ENCODE measurements around the gene CTSD. TPM values are rescaled to one million over a fixed set of nuclear protein-coding genes. Genes with fewer than 3 reads are reported as not detected.

Gene CTSD
- total and polyA plus RNA-seq, 2 of the 8 experiments (the other 6 are each of a cell fraction or from before 2014, with no cell fraction given), result 169 to 173 TPM

DNA sequence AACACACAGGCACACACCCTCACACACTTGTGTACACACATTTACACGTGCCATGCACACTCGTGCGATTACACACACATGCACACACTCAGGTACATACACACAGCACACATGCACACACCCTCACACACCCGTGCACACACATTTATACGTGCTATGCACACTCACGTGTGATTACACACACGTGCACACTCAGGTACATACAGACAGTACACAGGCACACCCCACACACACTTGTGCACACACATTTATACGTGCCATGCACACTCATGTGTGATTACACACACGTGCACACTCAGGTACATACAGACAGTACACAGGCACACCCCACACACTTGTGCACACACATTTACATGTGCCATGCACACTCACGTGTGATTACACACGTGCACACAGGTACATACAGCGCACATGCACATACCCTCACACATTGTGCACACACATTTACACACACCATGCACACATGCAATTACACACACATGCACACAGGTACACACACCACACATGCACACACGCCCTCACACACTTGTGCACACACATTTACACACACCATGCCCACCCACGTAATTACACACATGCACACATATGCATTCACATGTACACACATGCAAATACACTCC lies 17.9 kb downstream of the CTSD start (continued):
- TF ChIP-seq, protein P1, sequence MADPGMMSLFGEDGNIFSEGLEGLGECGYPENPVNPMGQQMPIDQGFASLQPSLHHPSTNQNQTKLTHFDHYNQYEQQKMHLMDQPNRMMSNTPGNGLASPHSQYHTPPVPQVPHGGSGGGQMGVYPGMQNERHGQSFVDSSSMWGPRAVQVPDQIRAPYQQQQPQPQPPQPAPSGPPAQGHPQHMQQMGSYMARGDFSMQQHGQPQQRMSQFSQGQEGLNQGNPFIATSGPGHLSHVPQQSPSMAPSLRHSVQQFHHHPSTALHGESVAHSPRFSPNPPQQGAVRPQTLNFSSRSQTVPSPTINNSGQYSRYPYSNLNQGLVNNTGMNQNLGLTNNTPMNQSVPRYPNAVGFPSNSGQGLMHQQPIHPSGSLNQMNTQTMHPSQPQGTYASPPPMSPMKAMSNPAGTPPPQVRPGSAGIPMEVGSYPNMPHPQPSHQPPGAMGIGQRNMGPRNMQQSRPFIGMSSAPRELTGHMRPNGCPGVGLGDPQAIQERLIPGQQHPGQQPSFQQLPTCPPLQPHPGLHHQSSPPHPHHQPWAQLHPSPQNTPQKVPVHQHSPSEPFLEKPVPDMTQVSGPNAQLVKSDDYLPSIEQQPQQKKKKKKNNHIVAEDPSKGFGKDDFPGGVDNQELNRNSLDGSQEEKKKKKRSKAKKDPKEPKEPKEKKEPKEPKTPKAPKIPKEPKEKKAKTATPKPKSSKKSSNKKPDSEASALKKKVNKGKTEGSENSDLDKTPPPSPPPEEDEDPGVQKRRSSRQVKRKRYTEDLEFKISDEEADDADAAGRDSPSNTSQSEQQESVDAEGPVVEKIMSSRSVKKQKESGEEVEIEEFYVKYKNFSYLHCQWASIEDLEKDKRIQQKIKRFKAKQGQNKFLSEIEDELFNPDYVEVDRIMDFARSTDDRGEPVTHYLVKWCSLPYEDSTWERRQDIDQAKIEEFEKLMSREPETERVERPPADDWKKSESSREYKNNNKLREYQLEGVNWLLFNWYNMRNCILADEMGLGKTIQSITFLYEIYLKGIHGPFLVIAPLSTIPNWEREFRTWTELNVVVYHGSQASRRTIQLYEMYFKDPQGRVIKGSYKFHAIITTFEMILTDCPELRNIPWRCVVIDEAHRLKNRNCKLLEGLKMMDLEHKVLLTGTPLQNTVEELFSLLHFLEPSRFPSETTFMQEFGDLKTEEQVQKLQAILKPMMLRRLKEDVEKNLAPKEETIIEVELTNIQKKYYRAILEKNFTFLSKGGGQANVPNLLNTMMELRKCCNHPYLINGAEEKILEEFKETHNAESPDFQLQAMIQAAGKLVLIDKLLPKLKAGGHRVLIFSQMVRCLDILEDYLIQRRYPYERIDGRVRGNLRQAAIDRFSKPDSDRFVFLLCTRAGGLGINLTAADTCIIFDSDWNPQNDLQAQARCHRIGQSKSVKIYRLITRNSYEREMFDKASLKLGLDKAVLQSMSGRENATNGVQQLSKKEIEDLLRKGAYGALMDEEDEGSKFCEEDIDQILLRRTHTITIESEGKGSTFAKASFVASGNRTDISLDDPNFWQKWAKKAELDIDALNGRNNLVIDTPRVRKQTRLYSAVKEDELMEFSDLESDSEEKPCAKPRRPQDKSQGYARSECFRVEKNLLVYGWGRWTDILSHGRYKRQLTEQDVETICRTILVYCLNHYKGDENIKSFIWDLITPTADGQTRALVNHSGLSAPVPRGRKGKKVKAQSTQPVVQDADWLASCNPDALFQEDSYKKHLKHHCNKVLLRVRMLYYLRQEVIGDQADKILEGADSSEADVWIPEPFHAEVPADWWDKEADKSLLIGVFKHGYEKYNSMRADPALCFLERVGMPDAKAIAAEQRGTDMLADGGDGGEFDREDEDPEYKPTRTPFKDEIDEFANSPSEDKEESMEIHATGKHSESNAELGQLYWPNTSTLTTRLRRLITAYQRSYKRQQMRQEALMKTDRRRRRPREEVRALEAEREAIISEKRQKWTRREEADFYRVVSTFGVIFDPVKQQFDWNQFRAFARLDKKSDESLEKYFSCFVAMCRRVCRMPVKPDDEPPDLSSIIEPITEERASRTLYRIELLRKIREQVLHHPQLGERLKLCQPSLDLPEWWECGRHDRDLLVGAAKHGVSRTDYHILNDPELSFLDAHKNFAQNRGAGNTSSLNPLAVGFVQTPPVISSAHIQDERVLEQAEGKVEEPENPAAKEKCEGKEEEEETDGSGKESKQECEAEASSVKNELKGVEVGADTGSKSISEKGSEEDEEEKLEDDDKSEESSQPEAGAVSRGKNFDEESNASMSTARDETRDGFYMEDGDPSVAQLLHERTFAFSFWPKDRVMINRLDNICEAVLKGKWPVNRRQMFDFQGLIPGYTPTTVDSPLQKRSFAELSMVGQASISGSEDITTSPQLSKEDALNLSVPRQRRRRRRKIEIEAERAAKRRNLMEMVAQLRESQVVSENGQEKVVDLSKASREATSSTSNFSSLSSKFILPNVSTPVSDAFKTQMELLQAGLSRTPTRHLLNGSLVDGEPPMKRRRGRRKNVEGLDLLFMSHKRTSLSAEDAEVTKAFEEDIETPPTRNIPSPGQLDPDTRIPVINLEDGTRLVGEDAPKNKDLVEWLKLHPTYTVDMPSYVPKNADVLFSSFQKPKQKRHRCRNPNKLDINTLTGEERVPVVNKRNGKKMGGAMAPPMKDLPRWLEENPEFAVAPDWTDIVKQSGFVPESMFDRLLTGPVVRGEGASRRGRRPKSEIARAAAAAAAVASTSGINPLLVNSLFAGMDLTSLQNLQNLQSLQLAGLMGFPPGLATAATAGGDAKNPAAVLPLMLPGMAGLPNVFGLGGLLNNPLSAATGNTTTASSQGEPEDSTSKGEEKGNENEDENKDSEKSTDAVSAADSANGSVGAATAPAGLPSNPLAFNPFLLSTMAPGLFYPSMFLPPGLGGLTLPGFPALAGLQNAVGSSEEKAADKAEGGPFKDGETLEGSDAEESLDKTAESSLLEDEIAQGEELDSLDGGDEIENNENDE (IDR thresholded peaks at IDR 0.05; ENCODE audit: insufficient replicate concordance, low read length), result no peak
- TF ChIP-seq ZNF274 (IDR thresholded peaks at IDR 0.05; ENCODE audit: borderline replicate concordance, extremely low read depth, low read length) (no peak), GTF2F1 (IDR thresholded peaks at IDR 0.05; ENCODE audit: borderline replicate concordance, low read depth, low read length) (no peak), SIRT6 (IDR thresholded peaks at IDR 0.05; ENCODE audit: low read length) (no peak), KDM5A (IDR thresholded peaks at IDR 0.05; ENCODE audit: low read length) (no peak), CHD1 (IDR thresholded peaks at IDR 0.05; ENCODE audit: low read depth, low read length) (no peak), GABPA (IDR thresholded peaks at IDR 0.05; ENCODE audit: borderline replicate concordance, insufficient read depth, low read length) (no peak), ASH2L (IDR thresholded peaks at IDR 0.05; ENCODE audit: low read length) (no peak)
- TF ChIP-seq, protein P2, sequence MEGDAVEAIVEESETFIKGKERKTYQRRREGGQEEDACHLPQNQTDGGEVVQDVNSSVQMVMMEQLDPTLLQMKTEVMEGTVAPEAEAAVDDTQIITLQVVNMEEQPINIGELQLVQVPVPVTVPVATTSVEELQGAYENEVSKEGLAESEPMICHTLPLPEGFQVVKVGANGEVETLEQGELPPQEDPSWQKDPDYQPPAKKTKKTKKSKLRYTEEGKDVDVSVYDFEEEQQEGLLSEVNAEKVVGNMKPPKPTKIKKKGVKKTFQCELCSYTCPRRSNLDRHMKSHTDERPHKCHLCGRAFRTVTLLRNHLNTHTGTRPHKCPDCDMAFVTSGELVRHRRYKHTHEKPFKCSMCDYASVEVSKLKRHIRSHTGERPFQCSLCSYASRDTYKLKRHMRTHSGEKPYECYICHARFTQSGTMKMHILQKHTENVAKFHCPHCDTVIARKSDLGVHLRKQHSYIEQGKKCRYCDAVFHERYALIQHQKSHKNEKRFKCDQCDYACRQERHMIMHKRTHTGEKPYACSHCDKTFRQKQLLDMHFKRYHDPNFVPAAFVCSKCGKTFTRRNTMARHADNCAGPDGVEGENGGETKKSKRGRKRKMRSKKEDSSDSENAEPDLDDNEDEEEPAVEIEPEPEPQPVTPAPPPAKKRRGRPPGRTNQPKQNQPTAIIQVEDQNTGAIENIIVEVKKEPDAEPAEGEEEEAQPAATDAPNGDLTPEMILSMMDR (IDR thresholded peaks at IDR 0.05; ENCODE audit: control extremely low read depth in 1 of 3, insufficient read depth in 1 of 3, low read depth in 1 of 3, low read length in 3 of 3), result no peak
